Naive B cell (primary cell): ENCODE data around the gene COL6A1. TPM values are rescaled to one million over a fixed set of nuclear protein-coding genes. Genes with fewer than 3 reads are reported as not detected.

Source experiments
- ATAC-seq, 2 donors: fragments of 150-1000 bp; cut with Tn5 transposase; 2 replicates each; pipeline ENCODE4 v1.10.0; 2021; ENCODE audit warnings: low read depth in 2 of 2, mild to moderate bottlenecking in 2 of 2, moderate library complexity in 2 of 2
- DNase-seq: peaks from one replicate; pipeline ENCODE4 v3.0.0; 2022
- H3K27ac Mint-ChIP-seq, 6 donors: one replicate each; pipeline ENCODE4 v1.8.0; 2020 to 2022; ENCODE audit warnings: mild to moderate bottlenecking in 6 of 6, mixed read lengths in 6 of 6, moderate library complexity in 5 of 6, inconsistent platforms in 2 of 6
- H3K27me3 Mint-ChIP-seq, 3 donors: one replicate each; pipeline ENCODE4 v1.8.0; 2021 to 2022; ENCODE audit warnings: mixed read lengths in 3 of 3, mild to moderate bottlenecking in 1 of 3
- H3K36me3 Mint-ChIP-seq, 2 donors: one replicate each; pipeline ENCODE4 v1.8.0; 2020 to 2022; ENCODE audit warnings: mixed read lengths in 2 of 2, inconsistent platforms in 1 of 2, mild to moderate bottlenecking in 1 of 2
- H3K4me1 Mint-ChIP-seq, 3 donors: one replicate each; pipeline ENCODE4 v1.8.0; 2020 to 2022; ENCODE audit warnings: mixed read lengths in 3 of 3, inconsistent platforms in 1 of 3, mild to moderate bottlenecking in 1 of 3, moderate library complexity in 1 of 3
- H3K4me3 Mint-ChIP-seq, 8 donors: one replicate each; pipeline ENCODE4 v1.8.0; 2020 to 2022; ENCODE audit warnings: mild to moderate bottlenecking in 8 of 8, mixed read lengths in 8 of 8, moderate library complexity in 8 of 8, inconsistent platforms in 2 of 8
- H3K9me3 Mint-ChIP-seq, 7 donors: one replicate each; pipeline ENCODE4 v1.8.0; 2020 to 2022; ENCODE audit warnings: mixed read lengths in 7 of 7, mild to moderate bottlenecking in 5 of 7, inconsistent platforms in 2 of 7, moderate library complexity in 1 of 7
- polyA plus RNA-seq, 6 donors: library from polyadenylated mRNA; unstranded; fragments of 300-500 nt; fragmentation: Illumina TruSeq; gene quantifications; one replicate each; pipeline ENCODE4 v1.2.3, GENCODE V29; 2021; ENCODE audit warnings: low read depth in 6 of 6

Gene COL6A1, protein sequence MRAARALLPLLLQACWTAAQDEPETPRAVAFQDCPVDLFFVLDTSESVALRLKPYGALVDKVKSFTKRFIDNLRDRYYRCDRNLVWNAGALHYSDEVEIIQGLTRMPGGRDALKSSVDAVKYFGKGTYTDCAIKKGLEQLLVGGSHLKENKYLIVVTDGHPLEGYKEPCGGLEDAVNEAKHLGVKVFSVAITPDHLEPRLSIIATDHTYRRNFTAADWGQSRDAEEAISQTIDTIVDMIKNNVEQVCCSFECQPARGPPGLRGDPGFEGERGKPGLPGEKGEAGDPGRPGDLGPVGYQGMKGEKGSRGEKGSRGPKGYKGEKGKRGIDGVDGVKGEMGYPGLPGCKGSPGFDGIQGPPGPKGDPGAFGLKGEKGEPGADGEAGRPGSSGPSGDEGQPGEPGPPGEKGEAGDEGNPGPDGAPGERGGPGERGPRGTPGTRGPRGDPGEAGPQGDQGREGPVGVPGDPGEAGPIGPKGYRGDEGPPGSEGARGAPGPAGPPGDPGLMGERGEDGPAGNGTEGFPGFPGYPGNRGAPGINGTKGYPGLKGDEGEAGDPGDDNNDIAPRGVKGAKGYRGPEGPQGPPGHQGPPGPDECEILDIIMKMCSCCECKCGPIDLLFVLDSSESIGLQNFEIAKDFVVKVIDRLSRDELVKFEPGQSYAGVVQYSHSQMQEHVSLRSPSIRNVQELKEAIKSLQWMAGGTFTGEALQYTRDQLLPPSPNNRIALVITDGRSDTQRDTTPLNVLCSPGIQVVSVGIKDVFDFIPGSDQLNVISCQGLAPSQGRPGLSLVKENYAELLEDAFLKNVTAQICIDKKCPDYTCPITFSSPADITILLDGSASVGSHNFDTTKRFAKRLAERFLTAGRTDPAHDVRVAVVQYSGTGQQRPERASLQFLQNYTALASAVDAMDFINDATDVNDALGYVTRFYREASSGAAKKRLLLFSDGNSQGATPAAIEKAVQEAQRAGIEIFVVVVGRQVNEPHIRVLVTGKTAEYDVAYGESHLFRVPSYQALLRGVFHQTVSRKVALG
- not detected for polyA plus RNA-seq

DNA sequence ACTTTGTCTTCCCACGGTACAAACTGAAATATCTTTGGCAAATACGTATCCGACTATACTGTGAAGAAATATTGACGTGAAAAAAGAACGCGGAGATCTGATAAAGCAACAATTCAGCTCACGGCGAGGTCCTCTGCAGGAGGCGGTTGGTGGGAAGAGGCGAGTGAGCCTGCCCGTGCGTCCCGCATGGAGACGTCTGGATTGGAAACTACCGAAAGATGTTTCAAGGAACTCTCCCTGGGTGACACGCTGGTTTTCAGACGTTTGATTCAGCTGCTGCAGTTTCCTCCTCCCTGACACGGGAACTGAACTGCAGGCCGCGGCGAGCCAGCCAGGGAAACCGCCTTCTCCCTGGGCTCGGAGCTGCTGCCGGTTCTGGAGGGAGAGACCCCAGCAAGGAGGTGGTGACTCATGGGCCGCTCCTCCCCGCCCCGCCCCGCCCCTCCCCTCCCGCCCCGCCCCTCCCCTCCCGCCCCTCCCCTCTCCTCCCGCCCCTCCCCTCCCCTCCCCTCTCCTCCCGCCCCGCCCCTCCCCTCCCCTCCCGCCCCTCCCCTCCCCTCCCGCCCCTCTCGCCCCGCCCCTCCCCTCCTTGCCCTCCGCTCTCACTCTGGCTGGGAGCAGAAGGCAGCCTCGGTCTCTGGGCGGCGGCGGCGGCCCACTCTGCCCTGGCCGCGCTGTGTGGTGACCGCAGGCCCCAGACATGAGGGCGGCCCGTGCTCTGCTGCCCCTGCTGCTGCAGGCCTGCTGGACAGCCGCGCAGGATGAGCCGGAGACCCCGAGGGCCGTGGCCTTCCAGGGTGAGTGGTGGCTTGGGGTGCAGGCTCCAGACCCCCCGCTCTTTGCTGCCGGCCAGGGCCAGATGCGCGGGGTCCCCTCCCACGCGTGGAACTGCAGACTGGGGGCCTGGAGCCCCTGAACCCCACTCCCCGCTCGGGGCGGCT lies at the start of gene COL6A1:
COL6A1 (plus strand) TSS at position 620 of the 941 bp plus-strand sequence; CDS start at position 701, 81 bp downstream.
- H3K27ac Mint-ChIP-seq = no peak within 1 kb of the TSS

DNA sequence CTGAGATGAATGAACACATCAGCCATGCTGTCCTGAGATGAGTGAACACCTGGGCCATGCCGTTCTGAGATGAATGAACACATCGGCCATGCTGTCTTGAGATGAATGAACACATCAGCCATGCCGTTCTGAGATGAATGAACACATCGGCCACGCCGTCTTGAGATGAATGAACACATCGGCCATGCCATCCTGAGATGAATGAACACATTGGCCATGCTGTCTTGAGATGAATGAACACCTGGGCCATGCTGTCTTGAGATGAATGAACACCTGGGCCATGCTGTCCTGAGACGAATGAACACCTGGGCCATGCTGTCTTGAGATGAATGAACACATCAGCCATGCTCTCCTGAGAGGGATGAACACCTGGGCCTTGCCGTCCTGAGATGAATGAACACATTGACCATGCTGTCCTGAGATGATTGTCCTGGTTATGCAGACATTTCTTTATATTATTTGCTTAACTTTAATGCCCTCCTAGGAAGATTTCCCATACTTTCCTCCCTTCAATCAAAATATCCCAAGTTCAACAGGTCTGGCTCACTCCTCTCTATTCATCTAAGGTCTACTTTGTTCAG lies 48.6 kb upstream of the COL6A1 start:
- ATAC-seq (no peak), DNase-seq (no peak)
- H3K36me3 Mint-ChIP-seq = peaks cover 5 to 8% of the 10 kb centered on the region in 2 donors
- H3K27me3 Mint-ChIP-seq = no peaks in the 10 kb centered on the region
- H3K27ac Mint-ChIP-seq = no peak overlapping the region
- peaks cover 10 to 45% (median 26%) of the 10 kb centered on the region in 7 donors for H3K9me3 Mint-ChIP-seq
- no peak overlapping the region for H3K4me3 Mint-ChIP-seq
- no peaks in the 10 kb centered on the region for H3K4me1 Mint-ChIP-seq

More for the DNA sequence above, at the start of gene COL6A1:
- H3K4me1 Mint-ChIP-seq = peaks cover 0 to 7% (median 4%) of the 10 kb centered on the region in 3 donors
- peak; percentile 43 to 53 for ATAC-seq
- H3K36me3 Mint-ChIP-seq = no peaks in the 10 kb centered on the region
- peaks cover 14 to 25% (median 14%) of the 10 kb centered on the region in 3 donors for H3K27me3 Mint-ChIP-seq
- peak within 1 kb of the TSS in 4 of 8 donors; percentile 37 to 77 (median 54) for H3K4me3 Mint-ChIP-seq
- H3K9me3 Mint-ChIP-seq = peaks cover 0 to 11% (median 0%) of the 10 kb centered on the region in 7 donors
- DNase-seq = peak; percentile 19

DNA sequence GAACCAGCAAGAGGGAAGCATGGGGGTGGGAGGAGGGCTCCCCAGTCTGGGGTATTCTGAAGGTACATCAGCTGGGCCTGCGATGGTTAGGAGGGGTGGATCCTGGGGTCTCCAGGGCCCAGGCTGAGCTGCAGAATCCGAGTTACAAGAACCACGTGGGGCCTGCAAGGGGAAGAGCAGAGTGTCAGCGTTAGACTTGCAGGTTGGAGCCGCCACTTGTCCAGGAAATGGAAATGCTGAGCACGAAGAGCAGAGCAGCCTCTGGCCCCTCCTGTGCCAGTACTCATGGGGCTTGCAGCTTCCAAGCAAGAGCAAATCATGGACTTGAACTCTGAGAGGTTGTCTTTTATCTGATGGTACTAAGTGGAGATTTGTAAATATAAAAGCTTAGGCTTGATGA lies 47.5 kb upstream of the COL6A1 start:
- Mint-ChIP-seq H3K4me1 (no peaks in the 10 kb centered on the region), H3K27ac (no peak overlapping the region), H3K4me3 (no peak overlapping the region), H3K36me3 (peaks cover 5 to 8% of the 10 kb centered on the region in 2 donors), H3K9me3 (peaks cover 10 to 45% (median 26%) of the 10 kb centered on the region in 7 donors), H3K27me3 (no peaks in the 10 kb centered on the region)
- DNase-seq (no peak), ATAC-seq (no peak)

DNA sequence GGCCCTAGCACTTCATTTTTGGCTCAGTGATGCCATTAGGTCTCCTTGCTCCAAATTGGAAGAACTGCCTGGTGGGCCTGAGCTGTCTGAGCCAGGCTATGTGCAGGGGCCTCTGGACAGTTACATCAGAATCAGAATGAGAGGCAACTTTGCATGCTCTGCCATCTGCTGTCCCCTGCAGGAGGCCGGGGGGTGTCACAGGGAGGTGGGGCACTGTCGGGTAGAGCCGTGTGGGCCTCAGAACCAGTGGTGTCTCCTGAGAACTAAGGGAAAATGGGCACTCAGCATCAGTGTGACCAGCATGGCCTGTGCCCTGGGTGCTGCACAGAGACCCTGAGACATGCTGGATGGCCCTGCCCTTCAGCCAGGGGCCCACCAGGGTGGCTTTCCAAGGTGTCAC lies 47.0 kb upstream of the COL6A1 start:
- H3K27me3 Mint-ChIP-seq = no peaks in the 10 kb centered on the region
- DNase-seq (no peak), ATAC-seq (no peak)
- no peak overlapping the region for H3K27ac Mint-ChIP-seq
- peaks cover 10 to 45% (median 26%) of the 10 kb centered on the region in 7 donors for H3K9me3 Mint-ChIP-seq
- no peaks in the 10 kb centered on the region for H3K4me1 Mint-ChIP-seq
- peaks cover 5 to 8% of the 10 kb centered on the region in 2 donors for H3K36me3 Mint-ChIP-seq
- H3K4me3 Mint-ChIP-seq = no peak overlapping the region

DNA sequence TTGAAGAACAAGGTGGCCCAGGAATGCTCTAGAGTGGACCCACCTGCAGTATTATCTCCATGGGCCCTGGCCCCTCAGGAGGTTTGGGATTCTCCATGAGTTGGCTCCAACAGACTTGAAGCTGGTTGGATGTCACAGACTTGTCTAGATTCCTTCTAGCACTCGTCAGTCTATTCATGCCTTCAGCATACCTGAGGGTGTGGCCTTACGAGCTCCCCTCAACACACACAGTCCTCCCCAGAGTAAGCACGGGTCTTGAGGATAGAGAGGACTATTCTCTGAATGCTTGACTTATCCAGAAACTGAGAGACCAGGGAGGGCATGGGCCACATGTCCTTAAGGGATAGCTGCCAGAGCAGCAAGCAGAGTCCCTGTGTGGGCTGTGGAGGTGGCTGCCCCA lies 45.9 kb upstream of the COL6A1 start:
- DNase-seq = no peak
- no peak overlapping the region for H3K4me3 Mint-ChIP-seq
- peaks cover 10 to 45% (median 26%) of the 10 kb centered on the region in 7 donors for H3K9me3 Mint-ChIP-seq
- no peak overlapping the region for H3K27ac Mint-ChIP-seq
- H3K36me3 Mint-ChIP-seq = peaks cover 5 to 8% of the 10 kb centered on the region in 2 donors
- ATAC-seq = no peak
- no peaks in the 10 kb centered on the region for H3K4me1 Mint-ChIP-seq
- H3K27me3 Mint-ChIP-seq = no peaks in the 10 kb centered on the region

DNA sequence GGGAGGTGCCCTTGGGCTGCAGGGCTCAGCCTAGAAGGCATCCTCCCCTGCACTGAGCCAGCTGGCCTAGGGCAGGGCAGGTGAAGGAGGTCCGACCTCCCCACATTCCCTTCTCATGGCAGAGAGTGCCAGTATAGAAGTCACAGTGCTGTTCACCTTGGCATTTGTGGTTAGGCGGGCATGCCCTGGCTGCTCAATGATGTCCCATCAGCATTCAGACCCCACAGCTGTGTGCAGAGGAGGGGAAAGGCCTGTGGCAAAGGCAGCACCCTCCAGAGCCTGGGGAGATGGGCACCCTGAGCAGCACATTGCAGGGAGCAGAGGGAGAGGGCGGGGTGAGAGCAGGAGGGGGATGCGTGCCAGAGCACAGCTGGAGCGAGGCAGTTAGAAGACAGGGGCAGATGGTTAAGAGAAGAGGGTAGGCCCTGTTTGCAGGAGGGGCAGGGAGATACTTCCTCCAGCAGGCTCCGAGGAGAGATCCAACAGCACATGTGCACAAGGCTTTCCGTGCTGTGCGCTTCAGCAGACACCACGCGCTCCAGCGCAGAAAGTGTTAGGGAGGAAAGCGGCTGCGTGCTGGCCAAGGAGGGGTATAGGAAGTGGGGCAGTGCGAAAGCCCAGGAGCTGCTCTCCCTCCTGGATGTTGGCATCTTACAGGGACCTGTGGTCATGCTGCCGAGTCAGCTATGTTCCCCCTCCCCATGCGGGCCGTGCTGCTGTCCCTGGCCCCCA lies 43.7 kb upstream of the COL6A1 start:
- Mint-ChIP-seq H3K4me1 (no peaks in the 10 kb centered on the region), H3K36me3 (peaks cover 5 to 8% of the 10 kb centered on the region in 2 donors), H3K27me3 (no peaks in the 10 kb centered on the region), H3K27ac (no peak overlapping the region), H3K9me3 (peaks cover 10 to 44% (median 26%) of the 10 kb centered on the region in 7 donors), H3K4me3 (no peak overlapping the region)
- DNase-seq (no peak), ATAC-seq (no peak)

DNA sequence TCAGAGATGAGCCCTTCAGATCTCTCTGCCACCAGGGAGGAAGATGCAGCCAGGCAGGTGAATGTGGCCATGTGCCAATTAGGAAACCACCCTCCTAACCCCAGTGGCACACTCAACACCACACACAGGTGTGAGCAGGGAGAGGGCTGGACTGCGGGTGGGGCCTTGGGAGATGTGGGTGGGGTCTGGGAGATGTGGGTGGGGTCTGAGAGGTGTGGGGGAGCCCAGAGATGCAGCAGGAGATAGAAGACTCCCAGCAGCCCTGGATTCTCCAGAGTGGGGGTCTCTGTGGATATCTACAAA lies 43.2 kb upstream of the COL6A1 start:
- Mint-ChIP-seq H3K27ac (no peak overlapping the region), H3K4me3 (peak overlapping the region in 1 of 8 donors; percentile 69), H3K27me3 (no peaks in the 10 kb centered on the region), H3K4me1 (no peaks in the 10 kb centered on the region), H3K9me3 (peaks cover 10 to 39% (median 26%) of the 10 kb centered on the region in 7 donors), H3K36me3 (peaks cover 2 to 5% of the 10 kb centered on the region in 2 donors)
- DNase-seq = no peak
- ATAC-seq = no peak

DNA sequence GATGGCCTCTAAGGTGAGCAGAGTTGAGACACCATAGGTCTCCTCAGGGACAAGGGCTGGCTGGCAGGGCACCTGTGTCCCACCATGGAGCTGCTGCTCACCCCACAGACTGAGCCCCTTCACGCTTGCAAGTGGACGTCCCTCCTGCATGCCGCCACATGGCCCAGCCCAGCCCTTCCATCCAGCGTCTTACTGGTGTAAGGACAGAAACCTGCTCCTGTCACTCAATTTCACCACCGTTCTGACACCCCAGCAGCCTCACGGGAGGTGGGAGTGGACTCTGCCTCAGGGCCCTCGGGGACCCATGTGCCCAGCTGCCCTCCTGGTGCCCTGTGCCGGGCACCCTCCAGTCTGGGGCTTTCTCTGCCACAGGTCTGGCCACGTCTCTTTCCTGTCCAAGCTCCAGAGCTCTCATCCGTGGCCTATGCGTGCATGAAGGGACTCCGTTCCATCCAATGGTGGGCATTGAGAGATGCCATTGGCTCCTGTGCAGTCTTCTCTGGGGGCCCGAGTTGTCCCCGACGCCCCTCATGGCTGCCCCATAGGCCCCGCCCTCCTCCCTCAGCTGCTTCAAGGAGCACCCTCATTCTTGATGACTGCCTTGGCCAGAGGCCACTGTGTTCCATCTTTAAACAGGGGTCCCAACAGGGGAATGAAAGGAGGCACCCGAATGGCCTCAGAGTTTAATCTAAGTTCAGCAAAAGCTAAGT lies 42.6 kb upstream of the COL6A1 start:
- no peak overlapping the region for H3K27ac Mint-ChIP-seq
- H3K4me1 Mint-ChIP-seq = no peaks in the 10 kb centered on the region
- no peaks in the 10 kb centered on the region for H3K27me3 Mint-ChIP-seq
- DNase-seq (no peak), ATAC-seq (no peak)
- H3K36me3 Mint-ChIP-seq = peaks cover 0 to 5% of the 10 kb centered on the region in 2 donors
- H3K4me3 Mint-ChIP-seq = peak overlapping the region in 1 of 8 donors; percentile 69
- H3K9me3 Mint-ChIP-seq = peaks cover 10 to 35% (median 23%) of the 10 kb centered on the region in 7 donors

DNA sequence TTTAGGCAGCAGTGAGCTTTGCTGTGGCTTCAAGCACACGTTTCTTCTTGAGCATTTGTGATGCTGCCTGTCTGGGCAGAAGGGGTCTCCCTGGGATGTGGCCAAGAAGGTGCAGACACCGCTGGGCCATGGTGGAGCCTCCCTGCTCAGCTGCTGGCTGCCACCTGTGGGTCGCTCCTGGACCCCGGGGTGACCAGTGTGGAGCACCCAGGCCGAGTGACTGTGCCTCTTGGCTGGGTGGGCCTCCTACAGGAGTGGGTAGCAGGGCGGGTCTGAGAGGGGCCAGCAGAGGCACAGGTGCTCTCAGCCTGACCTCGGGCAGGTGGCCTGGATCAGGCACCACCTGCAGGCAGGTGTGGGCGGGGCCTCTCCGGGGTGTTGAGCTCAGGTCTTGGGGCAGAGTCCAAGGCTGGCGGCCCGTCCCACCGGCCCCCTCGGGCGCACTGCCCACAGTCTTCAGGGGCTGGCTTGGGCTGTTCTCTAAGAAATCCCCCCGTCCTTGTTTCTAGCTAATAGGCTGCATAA lies 42.0 kb upstream of the COL6A1 start:
- DNase-seq = no peak
- Mint-ChIP-seq H3K9me3 (peaks cover 10 to 29% (median 18%) of the 10 kb centered on the region in 7 donors), H3K27me3 (no peaks in the 10 kb centered on the region), H3K4me1 (no peaks in the 10 kb centered on the region), H3K36me3 (peaks cover 0 to 5% of the 10 kb centered on the region in 2 donors), H3K27ac (no peak overlapping the region), H3K4me3 (no peak overlapping the region)
- no peak for ATAC-seq

DNA sequence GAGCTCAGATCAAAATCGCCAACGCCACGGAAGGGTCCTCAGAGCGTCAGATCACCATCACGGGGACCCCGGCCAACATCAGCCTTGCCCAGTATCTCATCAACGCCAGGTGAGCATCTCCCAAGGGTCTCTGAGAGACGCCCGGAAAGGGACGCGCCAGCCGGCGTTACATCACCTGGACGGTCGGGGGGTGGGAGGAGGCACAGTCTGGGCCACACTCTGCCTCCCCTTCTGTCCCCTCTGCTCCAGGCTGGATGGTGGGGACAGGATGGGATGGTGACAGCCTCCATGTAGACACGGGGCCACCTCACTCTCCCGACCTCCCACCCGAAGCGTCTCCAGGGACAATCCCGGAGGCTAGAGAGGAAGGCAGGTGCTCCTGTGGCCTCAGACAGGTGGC lies 41.5 kb upstream of the COL6A1 start:
- Mint-ChIP-seq H3K36me3 (peaks cover 0 to 5% of the 10 kb centered on the region in 2 donors), H3K4me1 (no peaks in the 10 kb centered on the region), H3K9me3 (peaks cover 10 to 24% (median 18%) of the 10 kb centered on the region in 7 donors), H3K27me3 (no peaks in the 10 kb centered on the region), H3K27ac (no peak overlapping the region), H3K4me3 (no peak overlapping the region)
- ATAC-seq (no peak), DNase-seq (no peak)

DNA sequence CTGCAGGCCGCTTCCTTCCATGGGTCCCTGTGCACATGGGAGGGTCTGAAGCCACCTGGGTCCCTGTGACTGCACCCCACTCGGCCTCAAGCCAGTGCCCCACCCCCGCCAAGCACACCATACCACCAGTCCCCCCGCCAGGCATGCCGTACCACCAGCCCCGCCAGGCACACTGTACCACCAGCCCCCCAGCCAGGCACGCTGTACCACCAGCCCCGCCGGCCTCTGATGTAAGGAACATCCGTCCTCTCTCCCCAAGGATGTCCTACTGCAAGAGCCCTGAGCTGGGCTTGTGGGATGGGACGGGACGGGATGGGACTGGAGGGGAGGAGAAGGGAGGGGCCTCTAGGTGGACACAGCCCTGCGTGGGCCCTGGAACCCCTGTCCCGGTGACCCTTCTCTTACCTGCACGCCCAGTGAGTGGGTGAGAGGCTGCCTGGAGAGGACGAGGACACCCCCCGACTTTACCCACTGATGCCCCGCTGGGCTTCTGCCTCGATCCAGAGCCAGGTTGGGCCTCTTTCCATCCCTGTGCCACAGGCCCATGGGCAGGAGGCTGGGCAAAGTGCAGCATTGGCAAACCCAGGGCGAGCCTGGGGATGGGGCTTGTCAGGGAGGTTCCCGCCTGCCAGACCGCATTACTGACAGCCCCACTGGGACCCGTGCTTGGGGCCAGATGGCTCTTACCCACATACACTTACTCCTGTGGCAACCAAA lies 40.8 kb upstream of the COL6A1 start:
- H3K4me3 Mint-ChIP-seq = no peak overlapping the region
- peaks cover 9 to 18% (median 13%) of the 10 kb centered on the region in 7 donors for H3K9me3 Mint-ChIP-seq
- no peak overlapping the region for H3K27ac Mint-ChIP-seq
- DNase-seq = no peak
- H3K36me3 Mint-ChIP-seq = peaks cover 0 to 3% of the 10 kb centered on the region in 2 donors
- no peak for ATAC-seq
- no peaks in the 10 kb centered on the region for H3K4me1 Mint-ChIP-seq
- no peaks in the 10 kb centered on the region for H3K27me3 Mint-ChIP-seq
